HFF-Myc (cell line): ENCODE data around the gene SYNDIG1.

Experiments
- DNase-seq: peaks from one replicate; pipeline ENCODE4 v3.0.0-alpha.2; 2011; ENCODE audit warnings: low read depth; ENCODE audit errors: extremely low read depth
- H3K4me3 ChIP-seq: replicated peaks from 2 replicates; pipeline ENCODE4 v1.5.1; 2011; ENCODE audit warnings: low read depth, mild to moderate bottlenecking, control low read depth, low read length
- CTCF ChIP-seq: IDR thresholded peaks from 2 replicates; pipeline ENCODE4 v1.5.1; 2012; ENCODE audit warnings: mild to moderate bottlenecking, low read depth, low read length, control low read depth; ENCODE audit errors: missing control alignments

SYNDIG1 gene

GRCh38 chr20:24588047-24588635, 118.7 kb downstream of the SYNDIG1 start:
- DNase-seq: no peak
- TF ChIP-seq CTCF: no peak
- no peak overlapping the region for H3K4me3 ChIP-seq

GRCh38 chr20:24588725-24589340, 119.4 kb downstream of the SYNDIG1 start:
- H3K4me3 ChIP-seq: no peak overlapping the region
- DNase-seq: no peak
- no peak for TF ChIP-seq CTCF

GRCh38 chr20:24589381-24589780, 120.0 kb downstream of the SYNDIG1 start:
- no peak for DNase-seq
- TF ChIP-seq CTCF: no peak
- H3K4me3 ChIP-seq: no peak overlapping the region

- DNase-seq: no peak
- no peak overlapping the region for H3K4me3 ChIP-seq
- TF ChIP-seq CTCF: no peak
Measured at GRCh38 chr20:24589815-24590177, 120.4 kb downstream of the SYNDIG1 start.

- no peak overlapping the region for H3K4me3 ChIP-seq
- no peak for TF ChIP-seq CTCF
- DNase-seq: no peak
Measured at GRCh38 chr20:24590178-24590982, 121.0 kb downstream of the SYNDIG1 start.

GRCh38 chr20:24597051-24597450, 127.6 kb downstream of the SYNDIG1 start:
- H3K4me3 ChIP-seq: no peak overlapping the region
- no peak for DNase-seq
- TF ChIP-seq CTCF: no peak

- TF ChIP-seq CTCF: no peak
- DNase-seq: no peak
- no peak overlapping the region for H3K4me3 ChIP-seq
Measured at GRCh38 chr20:24598346-24598745, 128.9 kb downstream of the SYNDIG1 start.
